ENCODE measurements around the gene COL4A5.

COL4A5 gene

DNA sequence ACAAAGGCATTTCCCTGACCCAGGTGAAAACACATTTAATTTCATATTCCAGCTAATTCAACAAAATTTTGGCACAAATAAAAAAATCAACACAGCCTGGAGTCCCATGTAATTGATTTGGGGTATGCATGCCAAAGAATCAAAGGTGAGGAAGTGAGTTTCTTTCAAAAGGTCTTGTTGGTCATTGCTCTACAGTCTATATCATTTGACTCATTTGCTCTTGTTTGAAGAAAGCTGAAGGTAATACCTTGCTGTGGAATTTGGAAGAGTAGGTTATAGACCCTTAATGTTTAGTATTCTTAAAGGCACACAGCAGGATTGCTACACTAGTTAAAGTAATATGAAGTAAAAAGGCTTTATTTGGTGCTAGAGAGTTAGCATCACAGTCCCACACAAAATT, 26.9 kb upstream of the COL4A5 start:
- H3K9me3 ChIP-seq (ENCODE audit: low read length) = no peaks in the 10 kb centered on the region
- TF ChIP-seq, protein P1, sequence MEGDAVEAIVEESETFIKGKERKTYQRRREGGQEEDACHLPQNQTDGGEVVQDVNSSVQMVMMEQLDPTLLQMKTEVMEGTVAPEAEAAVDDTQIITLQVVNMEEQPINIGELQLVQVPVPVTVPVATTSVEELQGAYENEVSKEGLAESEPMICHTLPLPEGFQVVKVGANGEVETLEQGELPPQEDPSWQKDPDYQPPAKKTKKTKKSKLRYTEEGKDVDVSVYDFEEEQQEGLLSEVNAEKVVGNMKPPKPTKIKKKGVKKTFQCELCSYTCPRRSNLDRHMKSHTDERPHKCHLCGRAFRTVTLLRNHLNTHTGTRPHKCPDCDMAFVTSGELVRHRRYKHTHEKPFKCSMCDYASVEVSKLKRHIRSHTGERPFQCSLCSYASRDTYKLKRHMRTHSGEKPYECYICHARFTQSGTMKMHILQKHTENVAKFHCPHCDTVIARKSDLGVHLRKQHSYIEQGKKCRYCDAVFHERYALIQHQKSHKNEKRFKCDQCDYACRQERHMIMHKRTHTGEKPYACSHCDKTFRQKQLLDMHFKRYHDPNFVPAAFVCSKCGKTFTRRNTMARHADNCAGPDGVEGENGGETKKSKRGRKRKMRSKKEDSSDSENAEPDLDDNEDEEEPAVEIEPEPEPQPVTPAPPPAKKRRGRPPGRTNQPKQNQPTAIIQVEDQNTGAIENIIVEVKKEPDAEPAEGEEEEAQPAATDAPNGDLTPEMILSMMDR (IDR thresholded peaks at IDR 0.05; ENCODE audit: low read length) = no peak
- no peak for TF ChIP-seq EZH2 (IDR thresholded peaks at IDR 0.05; ENCODE audit: borderline replicate concordance, low read length)
- no peak overlapping the region for H3K4me3 ChIP-seq (ENCODE audit: low read depth, low read length, poor library complexity, severe bottlenecking)
- no peaks in the 10 kb centered on the region for H3F3A ChIP-seq (ENCODE audit: insufficient read depth, low read length)
- H3K36me3 ChIP-seq (ENCODE audit: insufficient read depth, low read length) = no peaks in the 10 kb centered on the region
- no peaks in the 10 kb centered on the region for H3K4me1 ChIP-seq (ENCODE audit: insufficient read depth, low read length, severe bottlenecking)
- no peaks in the 10 kb centered on the region for H4K20me1 ChIP-seq (ENCODE audit: insufficient read depth, low read length)
- no peaks in the 10 kb centered on the region for H3K79me2 ChIP-seq (ENCODE audit: insufficient read depth, low read length)
- H2AFZ ChIP-seq (ENCODE audit: low read length) = no peak overlapping the region
- no peak overlapping the region for H3K4me2 ChIP-seq (ENCODE audit: low read length)
- no peak overlapping the region for H3K27ac ChIP-seq (ENCODE audit: low read depth, low read length, poor library complexity, severe bottlenecking)
- no peaks in the 10 kb centered on the region for H3K27me3 ChIP-seq (ENCODE audit: insufficient read depth, low read length)
- H3K9me2 ChIP-seq (ENCODE audit: low read depth, low read length) = no peaks in the 10 kb centered on the region
- no peak overlapping the region for H3K9ac ChIP-seq (ENCODE audit: low read length)

DNA sequence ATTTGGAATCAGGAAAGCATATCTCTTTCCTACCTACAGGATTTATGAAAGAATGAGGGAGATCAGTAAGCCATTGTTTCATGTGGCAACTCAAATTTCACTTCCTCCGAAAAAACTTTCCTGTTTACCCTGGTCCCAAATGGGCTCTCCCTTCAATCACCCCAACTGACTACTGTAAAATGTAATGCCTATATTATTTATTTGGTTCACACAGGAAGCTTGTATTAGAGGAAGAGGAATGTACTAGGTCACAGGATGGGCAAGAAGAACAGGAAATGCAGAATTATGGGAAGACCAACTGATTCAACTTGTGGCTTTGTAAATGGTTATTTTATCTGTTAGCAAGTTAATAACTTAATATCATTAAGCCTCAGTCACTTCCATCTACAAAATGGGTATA, 24.5 kb upstream of the COL4A5 start:
- no peaks in the 10 kb centered on the region for H3K36me3 ChIP-seq (ENCODE audit: insufficient read depth, low read length)
- H3F3A ChIP-seq (ENCODE audit: insufficient read depth, low read length) = no peaks in the 10 kb centered on the region
- TF ChIP-seq, protein P1 (IDR thresholded peaks at IDR 0.05; ENCODE audit: low read length) = no peak
- no peak for TF ChIP-seq EZH2 (IDR thresholded peaks at IDR 0.05; ENCODE audit: borderline replicate concordance, low read length)
- no peak overlapping the region for H2AFZ ChIP-seq (ENCODE audit: low read length)
- H4K20me1 ChIP-seq (ENCODE audit: insufficient read depth, low read length) = no peaks in the 10 kb centered on the region
- no peaks in the 10 kb centered on the region for H3K79me2 ChIP-seq (ENCODE audit: insufficient read depth, low read length)
- no peak overlapping the region for H3K4me3 ChIP-seq (ENCODE audit: low read depth, low read length, poor library complexity, severe bottlenecking)
- no peaks in the 10 kb centered on the region for H3K4me1 ChIP-seq (ENCODE audit: insufficient read depth, low read length, severe bottlenecking)
- no peak overlapping the region for H3K9ac ChIP-seq (ENCODE audit: low read length)
- no peaks in the 10 kb centered on the region for H3K9me3 ChIP-seq (ENCODE audit: low read length)
- no peaks in the 10 kb centered on the region for H3K9me2 ChIP-seq (ENCODE audit: low read depth, low read length)
- no peak overlapping the region for H3K27ac ChIP-seq (ENCODE audit: low read depth, low read length, poor library complexity, severe bottlenecking)
- H3K4me2 ChIP-seq (ENCODE audit: low read length) = no peak overlapping the region
- no peaks in the 10 kb centered on the region for H3K27me3 ChIP-seq (ENCODE audit: insufficient read depth, low read length)

DNA sequence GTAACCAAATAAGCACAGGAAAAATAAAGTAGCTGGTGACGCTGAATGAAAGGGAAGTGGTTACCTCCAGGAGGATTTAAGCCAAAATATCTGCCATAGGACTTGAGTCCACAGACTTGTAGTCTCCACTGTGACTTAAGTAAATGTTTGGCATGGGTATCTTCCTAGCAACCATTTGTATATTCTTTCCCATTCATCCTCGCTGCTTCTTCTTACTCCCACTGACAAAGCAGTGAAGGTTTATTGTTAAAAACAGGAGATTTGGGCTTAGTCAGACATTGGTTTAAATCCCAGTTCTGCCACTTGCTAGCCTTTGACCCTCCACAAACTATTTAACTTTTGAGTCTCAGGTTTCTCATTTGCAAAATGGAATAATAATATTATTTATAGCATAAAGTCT, 23.7 kb upstream of the COL4A5 start:
- no peak overlapping the region for H3K9ac ChIP-seq (ENCODE audit: low read length)
- no peak overlapping the region for H2AFZ ChIP-seq (ENCODE audit: low read length)
- TF ChIP-seq, protein P1 (IDR thresholded peaks at IDR 0.05; ENCODE audit: low read length) = no peak
- no peak for TF ChIP-seq EZH2 (IDR thresholded peaks at IDR 0.05; ENCODE audit: borderline replicate concordance, low read length)
- H4K20me1 ChIP-seq (ENCODE audit: insufficient read depth, low read length) = no peaks in the 10 kb centered on the region
- no peaks in the 10 kb centered on the region for H3K9me2 ChIP-seq (ENCODE audit: low read depth, low read length)
- no peaks in the 10 kb centered on the region for H3K36me3 ChIP-seq (ENCODE audit: insufficient read depth, low read length)
- no peaks in the 10 kb centered on the region for H3K4me1 ChIP-seq (ENCODE audit: insufficient read depth, low read length, severe bottlenecking)
- no peaks in the 10 kb centered on the region for H3K9me3 ChIP-seq (ENCODE audit: low read length)
- no peaks in the 10 kb centered on the region for H3K79me2 ChIP-seq (ENCODE audit: insufficient read depth, low read length)
- H3K27ac ChIP-seq (ENCODE audit: low read depth, low read length, poor library complexity, severe bottlenecking) = no peak overlapping the region
- H3K27me3 ChIP-seq (ENCODE audit: insufficient read depth, low read length) = no peaks in the 10 kb centered on the region
- no peak overlapping the region for H3K4me2 ChIP-seq (ENCODE audit: low read length)
- H3K4me3 ChIP-seq (ENCODE audit: low read depth, low read length, poor library complexity, severe bottlenecking) = no peak overlapping the region
- no peaks in the 10 kb centered on the region for H3F3A ChIP-seq (ENCODE audit: insufficient read depth, low read length)
